MG63 (cell line): ENCODE measurements around the gene PLCH2. TPM values are rescaled to one million over a fixed set of nuclear protein-coding genes. Genes with fewer than 3 reads are reported as not detected.
"Not testable (repeated sequence)": the region's sequence is repeated elsewhere in the genome, so short reads cannot be mapped to it uniquely, and the experiment has no call there.

Experiments
- DNase-seq: peaks from one replicate; pipeline ENCODE4 v3.0.0-alpha.2; 2020
- H3K27me3 ChIP-seq: fragments of 250-450 bp; sonication (Bioruptor Pico); 2 replicates; pipeline ENCODE4 v1.5.1; 2020; ENCODE audit warnings: mild to moderate bottlenecking, moderate library complexity
- H3K36me3 ChIP-seq: fragments of 250-450 bp; sonication (Bioruptor Pico); 2 replicates; pipeline ENCODE4 v1.5.1; 2020; ENCODE audit warnings: mild to moderate bottlenecking, moderate library complexity
- H3K4me3 ChIP-seq: fragments of 250-450 bp; sonication (Bioruptor Pico); 2 replicates; pipeline ENCODE4 v1.5.1; 2020; ENCODE audit warnings: mild to moderate bottlenecking, moderate library complexity
- H3K9me3 ChIP-seq: fragments of 250-450 bp; sonication (Bioruptor Pico); 2 replicates; pipeline ENCODE4 v1.5.1; 2020; ENCODE audit warnings: mild to moderate bottlenecking, moderate library complexity
- total RNA-seq: library from RNA; depleted of rRNA; stranded (reverse); fragments of >200 nt; shearing (Covaris generic); gene quantifications from 2 replicates; pipeline ENCODE4 v1.2.3, GENCODE V29; 2014; ENCODE audit warnings: low replicate concordance

The PLCH2 gene
- total RNA-seq, 1 experiment from 2014 or later: not detected

DNA sequence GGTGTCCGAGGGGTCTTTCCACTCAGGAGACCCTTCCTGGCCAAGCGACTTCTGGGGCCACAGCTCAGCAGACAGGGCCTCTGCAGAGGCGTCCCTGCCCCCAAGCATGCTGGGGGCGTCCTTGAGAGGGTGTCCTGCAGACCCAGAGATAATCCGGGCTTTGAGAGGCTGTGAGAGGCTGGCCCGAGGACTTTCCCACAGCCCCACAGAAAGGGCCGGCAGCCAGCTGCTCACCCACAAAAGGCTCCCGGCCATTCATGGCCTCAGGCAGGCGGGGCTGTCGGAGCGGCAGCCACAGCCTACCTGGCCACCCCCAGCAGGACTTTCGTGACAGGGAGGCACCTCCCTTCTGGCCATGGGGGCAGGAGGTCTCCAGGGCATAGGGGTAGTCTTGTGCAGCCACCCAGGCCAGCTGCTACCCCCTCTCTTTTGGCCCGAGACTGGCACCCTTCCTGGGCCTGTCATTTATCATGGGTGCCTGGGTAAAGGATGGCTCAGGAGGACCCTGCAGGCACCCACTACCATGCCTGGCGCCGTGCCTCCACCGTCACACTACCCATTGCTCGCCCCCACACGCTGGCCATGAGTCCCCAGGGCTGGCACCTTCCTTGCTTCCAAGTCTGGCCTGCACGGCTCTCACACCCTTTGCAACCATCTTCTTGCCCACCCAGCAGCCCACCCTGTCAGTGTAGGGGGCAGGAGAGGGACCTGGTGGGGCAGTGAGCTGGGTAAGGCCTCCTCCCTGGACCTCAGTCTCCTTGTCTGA lies 69.0 kb downstream of the PLCH2 start:
- DNase-seq: no peak
- Histone ChIP-seq H3K36me3 (no peaks in the 10 kb centered on the region), H3K4me3 (no peak overlapping the region), H3K27me3 (no peaks in the 10 kb centered on the region), H3K9me3 (no peaks in the 10 kb centered on the region)

DNA sequence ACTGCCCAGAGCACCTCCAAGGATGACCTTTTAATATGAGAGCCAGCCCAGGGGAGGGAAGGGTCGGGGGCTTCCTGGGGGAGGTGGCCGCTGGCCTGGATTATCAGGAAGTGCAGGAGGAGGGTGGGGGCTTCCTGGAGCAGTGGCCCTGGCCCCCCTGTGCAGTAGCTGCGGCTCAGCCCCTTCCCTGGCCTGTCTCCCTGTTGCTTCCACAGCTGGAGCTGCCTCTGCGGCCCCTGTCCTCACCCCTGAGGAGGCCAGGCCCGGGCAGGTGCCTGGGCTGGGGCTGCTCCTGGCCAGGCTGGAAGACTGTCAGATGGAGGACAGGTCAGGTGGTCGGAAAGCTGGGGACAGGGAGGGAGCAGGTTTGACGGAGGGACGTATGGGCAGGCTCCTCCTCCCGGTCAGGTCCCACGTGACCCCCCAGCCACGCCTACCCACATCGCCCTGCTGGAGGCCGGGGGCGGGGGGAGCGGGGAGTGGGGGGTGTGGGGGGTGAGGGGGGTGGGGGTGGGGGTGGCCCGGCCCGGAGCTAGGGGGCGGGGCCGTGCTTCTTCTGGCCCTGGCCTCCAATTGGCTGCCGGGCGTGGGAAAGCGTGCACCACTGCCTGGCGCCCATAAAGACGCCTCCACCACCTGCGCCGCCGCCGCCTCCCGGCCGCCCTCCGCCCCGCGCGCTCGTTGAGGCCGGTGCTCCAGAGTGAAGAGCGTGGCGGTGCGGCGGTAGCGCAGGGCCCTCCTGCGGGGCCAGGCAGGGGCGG lies 69.8 kb downstream of the PLCH2 start:
- DNase-seq: peak; percentile 37
- Histone ChIP-seq H3K9me3 (no peaks in the 10 kb centered on the region), H3K27me3 (no peaks in the 10 kb centered on the region), H3K36me3 (no peaks in the 10 kb centered on the region), H3K4me3 (peak overlapping the region; percentile 38)

DNA sequence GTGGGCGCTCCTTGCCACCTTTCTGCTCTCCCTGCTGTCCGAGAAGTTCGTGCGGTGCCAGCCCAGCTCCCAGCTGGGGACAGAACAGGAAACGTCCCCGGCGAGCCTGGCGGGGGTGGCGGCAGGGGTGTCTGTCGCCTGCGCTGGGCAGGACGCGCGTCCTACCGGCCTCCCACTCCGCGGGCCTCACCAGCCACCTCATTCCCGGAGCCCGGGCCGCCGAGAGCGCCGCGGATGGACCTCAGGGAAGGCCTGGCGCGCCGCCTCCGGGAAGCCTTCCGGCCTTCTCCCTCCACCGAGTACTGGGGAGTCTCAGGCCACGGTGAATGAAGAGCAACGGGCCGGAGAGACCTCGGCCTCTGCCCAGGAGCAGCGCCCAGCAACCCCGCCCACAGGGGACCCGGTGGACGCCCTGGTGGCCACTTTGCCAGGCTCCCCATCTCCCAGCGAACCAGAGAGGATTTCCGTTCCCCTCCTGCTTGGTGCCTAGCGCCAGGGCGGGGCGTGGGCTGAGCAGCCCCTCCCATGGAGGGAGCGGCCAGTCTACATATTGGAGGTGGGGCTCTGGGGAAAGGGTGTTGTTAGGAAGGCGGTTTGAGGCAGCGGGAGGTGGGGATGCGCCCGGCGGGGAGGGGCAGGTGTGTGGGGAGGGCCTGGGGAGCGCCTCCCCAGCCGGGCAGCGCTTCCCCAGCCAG lies 70.6 kb downstream of the PLCH2 start:
- Histone ChIP-seq H3K36me3 (no peaks in the 10 kb centered on the region), H3K9me3 (no peaks in the 10 kb centered on the region), H3K27me3 (no peaks in the 10 kb centered on the region), H3K4me3 (peak overlapping the region; percentile 38)
- peak; percentile 75 for DNase-seq

DNA sequence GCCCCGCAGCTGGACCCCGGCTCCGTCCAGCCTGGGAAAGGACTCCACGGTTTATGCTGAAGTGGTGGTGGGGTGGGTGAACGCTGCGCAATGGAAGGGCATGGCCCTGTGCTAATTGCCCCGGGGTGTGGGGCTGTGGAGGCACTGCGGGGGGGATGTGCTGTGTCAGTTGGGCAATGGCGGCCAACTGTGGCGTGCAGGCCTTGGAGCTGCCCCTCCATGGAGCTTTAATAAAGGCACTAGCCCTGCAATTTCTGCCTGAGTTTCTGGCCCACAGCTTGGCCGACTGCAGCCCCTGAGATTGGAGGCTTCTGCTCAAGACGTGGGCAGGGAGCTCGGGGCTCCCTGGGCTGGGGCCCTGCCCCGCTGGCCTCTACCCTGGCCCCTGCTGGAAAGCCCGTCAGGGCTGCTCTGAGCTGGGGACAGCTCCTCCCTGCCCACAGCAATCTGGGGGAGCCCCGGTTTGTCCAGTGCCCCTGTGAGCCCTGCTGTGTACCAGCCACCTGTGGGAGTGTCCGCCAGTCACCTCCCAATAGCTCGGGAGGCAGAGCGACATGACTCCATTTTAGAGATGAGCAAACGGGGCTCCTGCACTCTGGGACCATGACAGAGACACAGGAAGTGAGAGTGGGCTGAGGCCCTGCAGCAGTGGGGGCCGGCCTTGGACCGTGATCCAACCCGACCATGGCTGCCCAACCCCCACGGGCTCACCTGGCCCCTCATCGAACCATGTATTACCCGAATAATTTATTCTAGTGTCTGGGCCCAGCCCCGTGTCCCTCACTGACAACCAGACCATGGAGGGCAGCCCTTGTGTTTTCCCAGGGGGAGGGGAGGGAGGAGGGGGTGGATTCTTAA lies 71.3 kb downstream of the PLCH2 start:
- no peak for DNase-seq

DNA sequence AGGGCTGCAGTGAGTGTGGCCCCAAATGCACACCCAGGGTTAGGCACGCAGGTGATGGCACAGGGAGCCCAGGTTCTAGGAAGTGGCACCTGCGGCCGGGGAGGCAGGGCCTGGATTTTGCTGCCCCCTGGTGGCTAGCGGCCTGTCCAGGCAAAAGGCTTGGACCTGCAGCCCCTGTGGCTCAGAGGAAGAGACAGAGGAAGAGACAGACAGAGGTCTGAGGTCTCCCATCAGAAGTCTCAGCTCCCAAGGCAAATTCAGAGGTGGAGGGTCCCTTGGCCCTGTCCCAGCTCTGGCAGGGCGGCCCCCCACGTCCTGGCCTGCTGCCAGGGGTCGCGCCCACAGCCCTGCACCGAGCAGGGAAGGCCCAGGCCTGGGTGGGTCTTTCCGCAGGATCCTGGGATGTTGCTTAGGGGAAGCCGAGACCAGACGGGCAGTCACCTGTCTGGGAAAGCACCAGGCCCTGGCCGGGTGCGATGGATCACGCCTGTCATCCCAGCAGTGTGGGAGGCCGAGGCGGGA lies 72.0 kb downstream of the PLCH2 start:
- Histone ChIP-seq H3K36me3 (no peaks in the 10 kb centered on the region), H3K27me3 (no peaks in the 10 kb centered on the region), H3K4me3 (no peak overlapping the region), H3K9me3 (no peaks in the 10 kb centered on the region)
- DNase-seq: peak; percentile 49

More for the DNA sequence above, 71.3 kb downstream of the PLCH2 start:
- no peaks in the 10 kb centered on the region for H3K27me3 ChIP-seq
- H3K4me3 ChIP-seq: no peak overlapping the region
- H3K36me3 ChIP-seq: no peaks in the 10 kb centered on the region
- H3K9me3 ChIP-seq: no peaks in the 10 kb centered on the region

DNA sequence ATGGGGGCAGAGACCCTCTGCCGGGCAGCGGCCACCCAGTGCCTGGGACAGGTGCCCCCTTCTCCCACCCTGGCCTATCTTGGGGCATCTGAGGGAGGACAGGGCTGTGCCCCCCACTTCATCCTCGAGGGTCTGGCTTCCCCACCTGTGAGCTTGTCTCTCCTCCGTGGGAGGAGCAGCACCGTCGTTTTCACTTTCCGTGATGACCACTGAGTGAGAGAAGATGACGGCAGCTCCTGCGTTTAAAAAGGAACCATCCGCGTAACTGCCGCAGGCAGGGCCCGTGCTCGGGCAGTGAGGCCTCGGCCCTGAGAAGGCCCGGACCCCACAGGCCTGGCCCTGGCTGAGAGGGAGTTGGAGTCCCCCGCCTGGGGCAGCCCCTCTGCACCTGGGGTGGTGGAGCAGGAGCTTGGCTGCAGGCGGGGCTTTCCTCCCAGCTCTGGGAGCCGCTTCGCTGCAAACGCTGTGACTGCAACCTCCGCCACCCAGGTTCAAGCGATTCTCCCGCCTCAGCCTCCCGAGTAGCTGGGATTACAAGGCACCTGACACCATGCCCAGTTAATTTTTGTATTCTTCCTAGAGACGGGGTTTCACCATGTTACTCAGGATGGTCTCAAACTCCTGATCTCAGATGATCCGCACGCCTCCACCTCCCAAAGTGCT lies 73.4 kb downstream of the PLCH2 start:
- not testable (repeated sequence) for H3K9me3 ChIP-seq, H3K36me3 ChIP-seq, H3K4me3 ChIP-seq, H3K27me3 ChIP-seq, DNase-seq

DNA sequence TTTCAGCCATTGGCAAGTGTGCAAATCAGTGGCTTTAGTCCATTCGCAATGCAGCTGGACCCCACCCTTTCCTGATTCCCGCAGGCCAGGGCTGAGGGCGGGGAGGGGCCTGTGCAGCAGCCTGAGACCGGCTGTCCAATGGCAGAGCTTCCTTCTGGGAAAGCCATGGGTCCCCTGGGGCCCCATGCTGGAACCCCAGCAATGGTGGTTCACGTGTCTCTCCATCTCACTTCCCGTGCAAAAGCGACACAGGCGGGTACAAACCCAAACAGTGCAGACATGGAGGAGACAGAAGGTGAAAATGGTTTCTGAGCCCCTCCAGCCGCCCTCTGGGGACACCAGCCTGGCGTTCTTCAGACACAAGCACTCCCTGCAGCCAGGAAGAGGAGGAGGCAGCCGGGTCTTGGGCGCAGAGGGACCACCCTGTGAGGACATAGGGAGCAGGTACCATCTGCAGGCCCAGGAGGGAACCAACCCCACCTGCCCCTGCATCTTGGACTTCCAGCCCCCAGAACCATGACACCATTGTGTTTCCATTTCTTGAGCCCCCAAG lies 74.3 kb downstream of the PLCH2 start:
- not testable (repeated sequence) for DNase-seq, H3K4me3 ChIP-seq, H3K27me3 ChIP-seq, H3K36me3 ChIP-seq, H3K9me3 ChIP-seq

DNA sequence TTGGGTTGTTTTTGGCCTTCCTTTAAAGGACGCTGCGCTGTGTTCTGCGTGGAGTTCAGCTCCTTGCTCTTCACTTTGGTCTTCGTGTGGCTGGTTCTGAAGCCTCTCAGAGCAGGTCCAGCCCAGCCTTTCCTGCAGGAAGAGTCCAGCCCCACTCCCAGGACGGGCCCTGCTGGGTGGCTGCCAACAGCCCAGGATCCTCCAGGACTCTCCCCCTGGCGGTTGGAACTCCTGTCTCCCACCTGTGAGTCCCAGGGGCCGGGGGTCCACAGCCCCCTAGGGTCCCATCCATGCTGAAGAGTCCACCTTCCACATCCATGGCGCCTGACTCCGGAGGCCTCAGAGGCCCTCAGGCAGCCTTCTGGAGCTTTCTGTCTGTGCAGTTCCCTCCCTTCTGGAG lies 75.5 kb downstream of the PLCH2 start:
- H3K4me3 ChIP-seq, H3K36me3 ChIP-seq, DNase-seq, H3K9me3 ChIP-seq, H3K27me3 ChIP-seq: not testable (repeated sequence)

DNA sequence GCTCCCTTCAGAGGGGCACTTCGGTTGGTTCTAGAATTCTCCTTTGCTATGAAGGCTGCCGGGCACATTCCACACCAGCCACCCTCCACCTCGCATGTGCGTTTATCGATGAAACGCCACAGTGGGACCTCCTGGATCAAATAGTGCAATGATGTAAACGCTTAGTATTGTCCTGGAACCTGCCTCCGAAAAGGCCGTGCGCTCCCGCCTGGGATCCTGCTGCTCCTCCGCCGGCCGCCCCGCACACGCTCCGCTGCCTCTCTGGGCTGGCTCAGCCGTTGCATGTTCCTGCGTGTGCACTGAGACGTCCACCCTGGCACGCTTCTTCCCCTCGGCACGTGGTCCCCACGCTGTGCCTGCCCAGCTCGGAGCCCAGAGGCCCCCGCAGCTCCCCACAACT lies 76.1 kb downstream of the PLCH2 start:
- Histone ChIP-seq H3K27me3 (no peaks in the 10 kb centered on the region), H3K9me3 (no peaks in the 10 kb centered on the region), H3K4me3 (no peak overlapping the region), H3K36me3 (no peaks in the 10 kb centered on the region)
- no peak for DNase-seq

DNA sequence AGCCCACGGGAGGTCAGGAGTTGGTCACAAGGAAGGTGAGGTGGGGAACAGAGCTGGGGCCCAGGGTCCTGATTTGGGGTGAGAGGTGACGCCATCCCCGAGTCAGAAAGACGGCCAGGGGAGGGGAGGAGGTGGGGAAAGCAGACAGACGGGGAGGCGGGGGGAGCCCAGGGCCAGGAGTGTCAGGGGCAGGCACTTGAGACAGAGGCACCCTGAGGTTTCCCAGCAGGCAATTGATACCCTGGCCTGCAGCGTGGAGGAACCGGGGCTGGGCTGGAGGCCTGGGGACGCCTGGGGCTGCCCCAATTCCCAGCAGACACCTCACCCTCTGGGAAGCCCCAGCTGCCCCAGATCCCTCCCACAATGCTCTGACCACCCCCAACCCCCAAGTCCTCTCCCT lies 77.0 kb downstream of the PLCH2 start:
- not testable (repeated sequence) for DNase-seq, H3K4me3 ChIP-seq, H3K9me3 ChIP-seq, H3K27me3 ChIP-seq, H3K36me3 ChIP-seq

DNA sequence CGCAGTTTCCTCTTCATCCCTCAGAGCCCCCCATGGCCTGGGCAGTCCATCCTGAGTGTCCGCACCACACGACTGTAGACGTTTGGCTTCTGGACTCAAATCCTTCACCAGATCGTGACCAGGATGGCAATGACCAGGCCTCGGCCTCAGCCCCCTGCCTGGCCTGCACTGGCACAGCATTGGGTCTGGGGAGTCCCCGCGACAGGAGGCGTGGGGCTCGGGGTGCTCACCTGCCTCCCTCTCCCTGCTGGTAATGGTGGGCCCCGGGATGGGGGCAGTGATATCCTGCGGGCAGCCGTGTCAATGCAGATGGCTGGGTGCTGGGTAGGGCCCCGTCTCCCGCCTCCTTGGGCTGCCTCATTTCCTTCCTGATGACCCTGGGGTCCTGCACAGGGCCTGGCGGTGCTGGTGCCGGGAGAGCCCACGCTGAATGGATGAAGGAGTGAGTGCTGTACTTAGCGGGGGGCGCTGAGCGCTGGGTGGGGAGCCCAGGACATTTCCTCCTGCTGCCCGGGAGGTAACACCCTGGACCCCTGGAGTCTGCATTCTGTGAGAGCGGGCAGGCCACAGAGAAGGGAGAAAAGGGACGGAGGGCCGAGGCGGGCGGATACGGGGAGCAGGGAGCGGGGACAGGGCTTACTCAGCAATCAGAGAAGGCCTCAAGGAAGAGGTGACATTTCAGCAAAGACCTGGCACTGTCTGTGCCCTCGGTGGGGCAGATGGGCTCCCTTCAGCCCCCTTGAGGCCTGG lies 78.0 kb downstream of the PLCH2 start:
- Histone ChIP-seq H3K9me3 (no peaks in the 10 kb centered on the region), H3K36me3 (no peaks in the 10 kb centered on the region), H3K27me3 (no peaks in the 10 kb centered on the region), H3K4me3 (no peak overlapping the region)
- DNase-seq: no peak

DNA sequence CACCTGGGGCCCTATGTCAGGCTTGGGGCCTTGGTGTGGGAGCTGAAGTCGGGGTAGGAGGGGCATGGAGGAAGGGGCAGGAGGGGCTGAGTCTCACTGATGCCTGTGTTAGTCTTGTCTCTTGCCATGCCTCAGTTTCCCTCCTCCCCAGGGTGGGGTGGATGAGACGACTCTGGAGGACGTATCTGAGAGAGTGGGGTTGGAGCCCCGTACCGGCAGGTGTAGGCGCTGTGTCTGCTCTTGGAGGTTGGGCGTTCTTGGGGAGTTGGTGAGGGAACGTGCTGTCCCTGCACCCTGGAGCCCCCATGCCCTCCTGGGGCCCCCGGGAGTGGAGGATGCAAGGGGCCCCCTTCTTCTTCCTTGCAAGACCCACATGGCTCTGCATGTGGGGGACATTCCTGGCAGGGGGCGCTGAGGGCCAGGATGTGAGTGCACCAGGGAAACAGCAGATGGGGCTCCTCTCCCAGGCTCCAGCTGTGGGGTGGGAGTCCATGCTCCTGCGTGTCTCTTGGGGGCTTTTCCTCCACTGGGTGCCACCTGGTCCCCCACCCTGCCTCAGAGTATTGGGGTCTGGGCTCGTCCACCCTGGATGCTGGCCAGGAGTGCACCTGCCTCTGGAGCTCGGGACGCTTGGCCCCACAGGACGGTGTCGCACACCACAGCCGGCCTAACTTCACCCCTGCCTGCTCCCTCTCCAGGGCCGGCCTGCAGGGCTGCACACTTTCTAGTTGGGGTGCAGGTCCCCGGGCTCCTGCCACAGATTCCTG lies 78.7 kb downstream of the PLCH2 start:
- H3K9me3 ChIP-seq: no peaks in the 10 kb centered on the region
- no peak overlapping the region for H3K4me3 ChIP-seq
- no peaks in the 10 kb centered on the region for H3K27me3 ChIP-seq
- no peaks in the 10 kb centered on the region for H3K36me3 ChIP-seq
- DNase-seq: no peak
